ENCODE data around the gene PLA2G1B. TPM values are rescaled to one million over a fixed set of nuclear protein-coding genes. Genes with fewer than 3 reads are reported as not detected.
"Not testable (repeated sequence)": the region's sequence is repeated elsewhere in the genome, so short reads cannot be mapped to it uniquely, and the experiment has no call there.

PLA2G1B gene
- total and polyA plus RNA-seq, 9 donors = 0.36 to 0.75 TPM; not detected in 7

DNA sequence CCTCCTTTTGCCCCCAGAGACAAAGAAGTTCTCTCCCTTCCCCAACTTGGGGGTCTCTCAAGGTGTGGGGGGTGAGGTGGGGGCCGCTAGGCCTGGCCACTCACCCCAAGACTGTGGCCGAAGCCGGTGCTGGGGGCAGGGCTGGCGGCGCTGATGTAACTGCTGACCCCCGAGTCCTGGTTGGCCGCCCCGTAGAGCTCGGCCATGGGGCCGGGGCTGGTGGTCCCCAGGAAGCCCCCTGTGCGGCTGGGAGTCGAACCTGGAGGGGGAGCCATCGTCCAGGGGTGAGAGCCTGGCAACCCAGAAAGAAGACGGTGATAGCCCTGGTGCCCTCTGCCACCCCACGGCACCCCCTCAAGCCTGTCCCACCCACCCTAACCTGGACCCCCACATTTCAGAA is 18.5 kb upstream of the PLA2G1B start:
- Histone ChIP-seq H3K27me3 (ENCODE audit: control insufficient read depth, insufficient read depth, low read length) (no peaks in the 10 kb centered on the region), H3K27ac (ENCODE audit: low read length) (no peak overlapping the region), H3K4me3 (ENCODE audit: low read length) (no peak overlapping the region), H3K9me3 (replicated peaks; ENCODE audit: control insufficient read depth, low read depth, low read length) (no peaks in the 10 kb centered on the region), H3K4me1 (ENCODE audit: control insufficient read depth, insufficient read depth, low read length) (no peaks in the 10 kb centered on the region), H3K36me3 (ENCODE audit: control insufficient read depth, insufficient read depth, low read length) (peaks cover 3% of the 10 kb centered on the region)
- WGBS (ENCODE audit: insufficient coverage) = 90% methylated on average over 10 of the region's 15 CpGs
- no peak for DNase-seq

DNA sequence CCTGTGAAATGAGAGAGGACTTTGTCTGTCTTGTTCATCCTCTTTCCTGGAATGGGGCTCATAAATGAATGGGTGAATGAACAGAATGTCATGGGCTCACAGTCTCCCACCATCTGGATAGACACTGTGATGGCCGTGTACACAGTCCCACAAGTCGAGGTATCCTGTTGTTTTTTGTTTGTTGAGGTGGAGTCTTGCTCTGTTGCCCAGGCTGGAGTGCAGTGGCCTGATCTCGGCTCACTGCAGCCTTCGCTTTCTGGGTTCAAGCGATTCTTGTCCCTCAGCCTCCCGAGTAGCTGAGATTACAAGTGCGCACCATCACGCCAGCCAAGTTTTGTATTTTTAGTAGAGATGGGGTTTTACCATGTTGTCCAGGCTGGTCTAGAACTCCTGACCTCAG is 16.1 kb upstream of the PLA2G1B start:
- no peaks in the 10 kb centered on the region for H3K4me1 ChIP-seq (ENCODE audit: control insufficient read depth, insufficient read depth, low read length)
- no peaks in the 10 kb centered on the region for H3K9me3 ChIP-seq (replicated peaks; ENCODE audit: control insufficient read depth, low read depth, low read length)
- no peak for DNase-seq
- no peak overlapping the region for H3K4me3 ChIP-seq (ENCODE audit: low read length)
- H3K27ac ChIP-seq (ENCODE audit: low read length) = no peak overlapping the region
- WGBS (ENCODE audit: insufficient coverage) = 100% methylated on average over 3 of the region's 8 CpGs
- peaks cover 3% of the 10 kb centered on the region for H3K36me3 ChIP-seq (ENCODE audit: control insufficient read depth, insufficient read depth, low read length)
- no peaks in the 10 kb centered on the region for H3K27me3 ChIP-seq (ENCODE audit: control insufficient read depth, insufficient read depth, low read length)

- DNase-seq = no peak
- H3K36me3 ChIP-seq (ENCODE audit: control insufficient read depth, insufficient read depth, low read length) = peaks cover under 1% of the 10 kb centered on the region
- H3K4me3 ChIP-seq (ENCODE audit: low read length) = no peak overlapping the region
- 59% methylated on average over 8 of the region's 10 CpGs for WGBS (ENCODE audit: insufficient coverage)
- no peak overlapping the region for H3K27ac ChIP-seq (ENCODE audit: low read length)
- H3K27me3 ChIP-seq (ENCODE audit: control insufficient read depth, insufficient read depth, low read length) = no peaks in the 10 kb centered on the region
- no peaks in the 10 kb centered on the region for H3K4me1 ChIP-seq (ENCODE audit: control insufficient read depth, insufficient read depth, low read length)
- no peaks in the 10 kb centered on the region for H3K9me3 ChIP-seq (replicated peaks; ENCODE audit: control insufficient read depth, low read depth, low read length)
Observed at GRCh38 chr12:120343039-120343537, 15.5 kb upstream of the PLA2G1B start.

GRCh38 chr12:120342175-120343038 is 14.8 kb upstream of the PLA2G1B start:
- Histone ChIP-seq H3K27me3 (ENCODE audit: control insufficient read depth, insufficient read depth, low read length) (no peaks in the 10 kb centered on the region), H3K9me3 (replicated peaks; ENCODE audit: control insufficient read depth, low read depth, low read length) (no peaks in the 10 kb centered on the region), H3K36me3 (ENCODE audit: control insufficient read depth, insufficient read depth, low read length) (no peaks in the 10 kb centered on the region), H3K4me1 (ENCODE audit: control insufficient read depth, insufficient read depth, low read length) (no peaks in the 10 kb centered on the region), H3K27ac (ENCODE audit: low read length) (no peak overlapping the region), H3K4me3 (ENCODE audit: low read length) (no peak overlapping the region)
- DNase-seq = no peak
- WGBS (ENCODE audit: insufficient coverage) = 53% methylated on average over 17 of the region's 30 CpGs

DNA sequence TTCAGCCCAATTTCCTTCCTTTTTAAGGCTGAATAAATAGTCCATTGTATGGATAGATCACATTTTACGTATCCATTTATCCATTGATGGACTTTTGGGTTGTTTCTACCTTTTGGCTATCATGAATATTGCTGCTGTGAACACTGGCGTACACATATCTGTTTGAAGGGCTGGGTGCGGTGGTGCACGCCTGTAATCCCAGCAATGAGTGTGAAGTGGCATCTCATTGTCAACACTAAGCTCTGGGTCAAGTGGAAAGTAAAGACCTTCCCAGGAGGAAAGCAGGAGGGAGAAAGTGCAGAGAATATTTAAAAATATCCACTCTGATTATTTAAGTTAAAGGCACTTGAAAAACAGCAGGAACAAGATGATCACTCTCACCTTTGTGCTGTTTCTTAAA is 11.7 kb upstream of the PLA2G1B start:
- H3K27me3 ChIP-seq (ENCODE audit: control insufficient read depth, insufficient read depth, low read length) = no peaks in the 10 kb centered on the region
- WGBS (ENCODE audit: insufficient coverage) = 93% methylated on average over 3 of the region's 4 CpGs

DNA sequence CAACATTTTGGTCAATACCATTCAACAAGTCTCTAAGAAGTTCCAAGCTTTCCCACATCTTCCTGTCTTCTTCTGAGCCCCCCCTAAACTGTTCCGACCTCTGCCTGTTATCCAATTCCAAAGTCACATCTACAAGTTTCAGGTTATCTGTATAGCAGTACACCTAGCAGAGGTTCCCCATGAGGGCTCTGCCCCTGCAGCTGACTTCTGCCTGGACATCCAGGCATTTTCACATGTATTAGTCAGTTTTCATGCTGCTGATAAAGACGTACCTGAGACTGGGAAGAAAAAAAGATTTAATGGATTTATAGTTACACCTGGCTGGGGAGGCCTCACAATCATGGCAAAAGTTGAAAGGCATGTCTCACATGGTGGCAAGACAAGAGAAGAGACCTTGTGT is 10.2 kb upstream of the PLA2G1B start:
- no peaks in the 10 kb centered on the region for H3K27me3 ChIP-seq (ENCODE audit: control insufficient read depth, insufficient read depth, low read length)

More for the DNA sequence above, 11.7 kb upstream of the PLA2G1B start:
- Histone ChIP-seq H3K36me3 (ENCODE audit: control insufficient read depth, insufficient read depth, low read length) (no peaks in the 10 kb centered on the region), H3K4me1 (ENCODE audit: control insufficient read depth, insufficient read depth, low read length) (no peaks in the 10 kb centered on the region), H3K27ac (ENCODE audit: low read length) (no peak overlapping the region), H3K4me3 (ENCODE audit: low read length) (no peak overlapping the region), H3K9me3 (replicated peaks; ENCODE audit: control insufficient read depth, low read depth, low read length) (peaks cover 4% of the 10 kb centered on the region)
- no peak for DNase-seq

GRCh38 chr12:120336392-120336791 is 8.8 kb upstream of the PLA2G1B start:
- not testable (repeated sequence) for H3K4me3 ChIP-seq (ENCODE audit: low read length); H3K27me3 ChIP-seq (ENCODE audit: control insufficient read depth, insufficient read depth, low read length); H3K9me3 ChIP-seq (replicated peaks; ENCODE audit: control insufficient read depth, low read depth, low read length); H3K4me1 ChIP-seq (ENCODE audit: control insufficient read depth, insufficient read depth, low read length); DNase-seq; H3K27ac ChIP-seq (ENCODE audit: low read length); H3K36me3 ChIP-seq (ENCODE audit: control insufficient read depth, insufficient read depth, low read length)
- WGBS (ENCODE audit: insufficient coverage) = no CpG with 5 or more reads among the region's 2 CpGs

More for the DNA sequence above, 10.2 kb upstream of the PLA2G1B start:
- DNase-seq = no peak
- Histone ChIP-seq H3K4me1 (ENCODE audit: control insufficient read depth, insufficient read depth, low read length) (no peaks in the 10 kb centered on the region), H3K36me3 (ENCODE audit: control insufficient read depth, insufficient read depth, low read length) (no peaks in the 10 kb centered on the region), H3K4me3 (ENCODE audit: low read length) (no peak overlapping the region), H3K27ac (ENCODE audit: low read length) (no peak overlapping the region), H3K9me3 (replicated peaks; ENCODE audit: control insufficient read depth, low read depth, low read length) (peaks cover 4% of the 10 kb centered on the region)
- WGBS (ENCODE audit: insufficient coverage) = 100% methylated on average over 2 of the region's 2 CpGs

- H3K9me3 ChIP-seq (replicated peaks; ENCODE audit: control insufficient read depth, low read depth, low read length); H3K27me3 ChIP-seq (ENCODE audit: control insufficient read depth, insufficient read depth, low read length); H3K4me3 ChIP-seq (ENCODE audit: low read length); H3K36me3 ChIP-seq (ENCODE audit: control insufficient read depth, insufficient read depth, low read length); H3K27ac ChIP-seq (ENCODE audit: low read length); H3K4me1 ChIP-seq (ENCODE audit: control insufficient read depth, insufficient read depth, low read length): not testable (repeated sequence)
- DNase-seq = peak; percentile 17
- 0% methylated on average over 3 of the region's 12 CpGs for WGBS (ENCODE audit: insufficient coverage)
Observed at GRCh38 chr12:120335447-120335846, 7.9 kb upstream of the PLA2G1B start.

- no CpG with 5 or more reads among the region's 7 CpGs for WGBS (ENCODE audit: insufficient coverage)
- no peaks in the 10 kb centered on the region for H3K36me3 ChIP-seq (ENCODE audit: control insufficient read depth, insufficient read depth, low read length)
- no peaks in the 10 kb centered on the region for H3K4me1 ChIP-seq (ENCODE audit: control insufficient read depth, insufficient read depth, low read length)
- DNase-seq = no peak
- no peak overlapping the region for H3K4me3 ChIP-seq (ENCODE audit: low read length)
- H3K9me3 ChIP-seq (replicated peaks; ENCODE audit: control insufficient read depth, low read depth, low read length) = peaks cover 4% of the 10 kb centered on the region
- no peaks in the 10 kb centered on the region for H3K27me3 ChIP-seq (ENCODE audit: control insufficient read depth, insufficient read depth, low read length)
- H3K27ac ChIP-seq (ENCODE audit: low read length) = no peak overlapping the region
Observed at GRCh38 chr12:120332523-120332922, 4.9 kb upstream of the PLA2G1B start.

DNA sequence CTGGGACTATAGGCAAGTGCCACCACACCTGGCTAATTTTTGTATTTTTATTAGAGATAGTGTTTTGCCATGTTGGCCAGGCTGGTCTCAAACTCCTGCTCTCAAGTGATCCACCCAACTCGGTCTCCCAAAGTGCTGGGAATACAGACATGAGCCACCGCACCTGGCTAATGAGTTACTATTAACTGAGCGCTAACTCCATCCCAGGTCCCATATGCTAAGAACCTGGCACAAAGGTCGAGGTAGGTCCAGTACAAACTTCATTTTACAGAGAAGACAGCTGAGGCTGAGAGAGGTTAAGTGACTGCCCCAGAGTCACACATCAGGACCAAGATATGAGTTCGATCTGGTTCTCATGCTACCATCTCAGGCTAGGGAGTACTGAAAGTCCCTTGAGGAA is 4.5 kb upstream of the PLA2G1B start:
- no peaks in the 10 kb centered on the region for H3K36me3 ChIP-seq (ENCODE audit: control insufficient read depth, insufficient read depth, low read length)
- no peaks in the 10 kb centered on the region for H3K27me3 ChIP-seq (ENCODE audit: control insufficient read depth, insufficient read depth, low read length)
- H3K4me1 ChIP-seq (ENCODE audit: control insufficient read depth, insufficient read depth, low read length) = no peaks in the 10 kb centered on the region
- no peak for DNase-seq
- peaks cover 4% of the 10 kb centered on the region for H3K9me3 ChIP-seq (replicated peaks; ENCODE audit: control insufficient read depth, low read depth, low read length)
- no peak overlapping the region for H3K27ac ChIP-seq (ENCODE audit: low read length)
- H3K4me3 ChIP-seq (ENCODE audit: low read length) = no peak overlapping the region
- WGBS (ENCODE audit: insufficient coverage) = 63% methylated on average over 3 of the region's 5 CpGs
